Skin epidermis (tissue), 12 donors: ENCODE results near the gene TMUB1.

Experiments
- H3K27ac ChIP-seq, 21 experiments: fragments of 200-600 bp; sonication (generic) in 11 of 21; one replicate each; pipeline ENCODE4 v1.5.0; 2020; ENCODE audit warnings: mild to moderate bottlenecking in 3 of 21, inconsistent platforms in 2 of 21, moderate library complexity in 2 of 21
- H3K4me3 ChIP-seq, 7 experiments: fragments of 200-600 bp; sonication (generic) in 2 of 7; one replicate each; pipeline ENCODE4 v1.5.0; 2020; ENCODE audit warnings: inconsistent platforms in 2 of 7, mild to moderate bottlenecking in 2 of 7, moderate library complexity in 1 of 7

Gene TMUB1

GRCh38 chr7:151088856-151089699 is 5.8 kb upstream of the TMUB1 start:
- H3K27ac ChIP-seq = peak overlapping the region; percentile 41 to 95 (median 86)
- peak overlapping the region; percentile 3 to 83 (median 68) for H3K4me3 ChIP-seq

GRCh38 chr7:151088019-151088855 is 4.9 kb upstream of the TMUB1 start:
- H3K4me3 ChIP-seq = peak overlapping the region; percentile 47 to 83 (median 69)
- H3K27ac ChIP-seq = peak overlapping the region; percentile 53 to 95 (median 86)

- Histone ChIP-seq H3K4me3 (peak overlapping the region; percentile 47 to 83 (median 69)), H3K27ac (peak overlapping the region; percentile 53 to 95 (median 86))
Measured at GRCh38 chr7:151087245-151088018, 4.1 kb upstream of the TMUB1 start.

GRCh38 chr7:151086802-151087244 is 3.5 kb upstream of the TMUB1 start:
- Histone ChIP-seq H3K27ac (peak overlapping the region; percentile 29 to 95 (median 86)), H3K4me3 (peak overlapping the region; percentile 47 to 83 (median 69))

GRCh38 chr7:151085691-151086620 is 2.7 kb upstream of the TMUB1 start, which contains the start of gene AGAP3:
Gene AGAP3, plus strand, starts transcription at chr7:151086475. Its CDS starts 267 bp downstream, at chr7:151086742.
- Histone ChIP-seq H3K27ac (peak within 1 kb of the TSS; percentile 29 to 95 (median 86)), H3K4me3 (peak within 1 kb of the TSS; percentile 47 to 83 (median 69))

GRCh38 chr7:151085329-151085690 is 2.0 kb upstream of the TMUB1 start:
- H3K4me3 ChIP-seq = peak overlapping the region in 1 of 7 experiments; percentile 62
- peak overlapping the region in 14 of 21 experiments; percentile 59 to 90 (median 78) for H3K27ac ChIP-seq

- Histone ChIP-seq H3K4me3 (peak overlapping the region; percentile 71 to 92 (median 85)), H3K27ac (peak overlapping the region in 14 of 21 experiments; percentile 83 to 97 (median 96))
Measured at GRCh38 chr7:151083824-151084160, 499 bp upstream of the TMUB1 start.

- Histone ChIP-seq H3K4me3 (peak overlapping the region; percentile 71 to 92 (median 85)), H3K27ac (peak overlapping the region in 20 of 21 experiments; percentile 82 to 98 (median 96))
Measured at GRCh38 chr7:151082141-151083070, 887 bp downstream of the TMUB1 start.

- Histone ChIP-seq H3K27ac (peak overlapping the region; percentile 58 to 98 (median 96)), H3K4me3 (peak overlapping the region; percentile 75 to 98 (median 91))
Measured at GRCh38 chr7:151081170-151082101, 1.9 kb downstream of the TMUB1 start.

GRCh38 chr7:151080522-151081169 is 2.6 kb downstream of the TMUB1 start, which contains the start of gene FASTK:
Gene FASTK, minus strand, starts transcription at chr7:151080809. Its CDS starts 43 bp downstream, at chr7:151080766.
- H3K27ac ChIP-seq = peak within 1 kb of the TSS; percentile 68 to 98 (median 96)
- peak within 1 kb of the TSS; percentile 75 to 98 (median 91) for H3K4me3 ChIP-seq

- H3K27ac ChIP-seq = peak overlapping the region; percentile 68 to 98 (median 96)
- peak overlapping the region; percentile 75 to 98 (median 91) for H3K4me3 ChIP-seq
Measured at GRCh38 chr7:151080067-151080521, 3.2 kb downstream of the TMUB1 start.

- Histone ChIP-seq H3K4me3 (peak overlapping the region; percentile 75 to 98 (median 91)), H3K27ac (peak overlapping the region in 13 of 21 experiments; percentile 91 to 98 (median 96))
Measured at GRCh38 chr7:151079199-151079910, 3.9 kb downstream of the TMUB1 start.

GRCh38 chr7:151078233-151079040 is 4.9 kb downstream of the TMUB1 start:
- Histone ChIP-seq H3K4me3 (no peak overlapping the region), H3K27ac (peak overlapping the region in 7 of 21 experiments; percentile 4 to 64 (median 44))

- H3K4me3 ChIP-seq = no peak overlapping the region
- peak overlapping the region in 6 of 21 experiments; percentile 4 to 64 (median 43) for H3K27ac ChIP-seq
Measured at GRCh38 chr7:151077705-151078232, 5.5 kb downstream of the TMUB1 start.
